Measurements from ENCODE around the gene SLC41A2. TPM values are rescaled to one million over a fixed set of nuclear protein-coding genes. Genes with fewer than 3 reads are reported as not detected.
"Not testable (repeated sequence)": the region's sequence is repeated elsewhere in the genome, so short reads cannot be mapped to it uniquely, and the experiment has no call there.

Gene SLC41A2, protein sequence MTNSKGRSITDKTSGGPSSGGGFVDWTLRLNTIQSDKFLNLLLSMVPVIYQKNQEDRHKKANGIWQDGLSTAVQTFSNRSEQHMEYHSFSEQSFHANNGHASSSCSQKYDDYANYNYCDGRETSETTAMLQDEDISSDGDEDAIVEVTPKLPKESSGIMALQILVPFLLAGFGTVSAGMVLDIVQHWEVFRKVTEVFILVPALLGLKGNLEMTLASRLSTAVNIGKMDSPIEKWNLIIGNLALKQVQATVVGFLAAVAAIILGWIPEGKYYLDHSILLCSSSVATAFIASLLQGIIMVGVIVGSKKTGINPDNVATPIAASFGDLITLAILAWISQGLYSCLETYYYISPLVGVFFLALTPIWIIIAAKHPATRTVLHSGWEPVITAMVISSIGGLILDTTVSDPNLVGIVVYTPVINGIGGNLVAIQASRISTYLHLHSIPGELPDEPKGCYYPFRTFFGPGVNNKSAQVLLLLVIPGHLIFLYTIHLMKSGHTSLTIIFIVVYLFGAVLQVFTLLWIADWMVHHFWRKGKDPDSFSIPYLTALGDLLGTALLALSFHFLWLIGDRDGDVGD
- 5.7 and 6.2 TPM in 2 replicates for total RNA-seq

DNA sequence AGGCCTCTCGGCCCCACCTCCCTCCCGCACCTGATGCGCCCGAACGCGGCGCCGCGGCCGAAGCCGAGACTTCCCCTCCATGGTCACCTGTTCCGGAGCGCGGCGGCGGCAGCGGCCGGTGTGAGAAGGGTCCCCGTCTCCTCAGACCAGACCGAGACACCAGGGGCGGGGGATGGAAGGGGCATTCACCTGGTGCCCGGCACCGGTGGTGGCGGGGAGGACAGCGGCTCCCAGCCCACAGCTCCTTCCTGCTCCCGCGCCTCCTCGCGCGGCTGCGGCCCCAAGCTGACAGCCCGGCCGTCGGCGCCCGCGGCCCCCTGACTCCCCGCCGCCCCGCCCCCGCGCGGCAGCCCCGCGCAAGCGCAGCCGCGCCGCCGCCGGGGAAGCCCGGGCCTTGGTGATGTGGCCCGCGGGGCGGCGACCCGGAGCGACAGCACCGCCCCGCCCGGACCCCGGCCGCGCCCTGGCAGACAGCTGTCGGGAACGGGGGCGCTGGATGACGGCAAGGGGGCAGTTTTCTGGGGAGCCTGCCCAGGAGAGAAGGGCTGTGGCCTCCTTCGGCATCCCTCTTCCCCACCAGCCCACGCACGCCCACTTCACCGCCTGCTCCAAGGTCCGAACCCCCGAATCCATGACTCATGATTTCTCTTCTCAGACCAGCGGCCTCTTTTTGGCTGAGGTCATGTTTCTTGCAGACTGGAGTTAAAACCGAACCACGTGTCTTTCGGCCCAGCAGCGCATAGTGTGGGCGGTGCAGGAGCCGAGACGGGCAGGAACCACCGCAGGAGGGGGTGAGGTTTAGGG is at the start of gene SLC41A2:
Gene SLC41A2, minus strand, starts transcription at position 290 of the 804 bp plus-strand sequence. CDS start 29,763 bp downstream, outside the sequence.
- DNase-seq (ENCODE audit: low read depth in 2 of 2) = peak; percentile 3 to 75

DNA sequence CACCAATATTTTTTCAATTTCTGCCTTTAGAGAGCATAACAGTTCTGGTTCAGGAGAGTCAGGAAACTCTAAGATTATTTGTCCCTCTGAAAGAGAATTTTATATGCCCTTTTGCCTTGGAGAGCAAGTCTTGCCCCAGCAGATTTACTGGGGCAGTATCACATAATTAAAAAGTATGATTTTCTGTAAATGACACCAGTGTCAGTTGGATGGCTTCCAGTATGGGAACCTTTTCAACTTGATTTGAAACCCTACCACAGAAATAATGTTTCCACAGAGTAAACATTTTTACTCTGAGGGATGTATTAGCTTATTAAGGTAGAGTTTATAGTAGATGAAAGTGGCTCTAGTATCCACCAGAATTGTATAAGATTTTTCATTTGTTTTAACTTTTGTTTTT is 43.4 kb upstream of the SLC41A2 start:
- no peak for DNase-seq (ENCODE audit: low read depth in 2 of 2)

DNA sequence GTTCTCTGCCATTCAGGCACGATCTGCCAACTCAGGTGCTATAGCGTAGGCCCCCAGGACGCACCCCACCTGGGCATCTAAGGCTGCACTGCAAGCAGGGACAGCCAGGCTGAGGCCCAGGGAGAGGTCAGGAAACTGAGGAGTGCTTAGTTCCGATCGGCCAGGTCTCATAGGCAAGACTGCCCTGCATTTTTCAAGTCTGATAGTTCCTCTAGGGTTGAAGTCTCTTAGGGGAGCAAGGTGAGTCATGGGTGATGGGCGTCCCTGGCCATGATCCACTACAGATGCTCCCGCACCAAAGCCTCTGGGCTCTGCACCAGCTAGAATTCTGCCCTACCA is 41.2 kb upstream of the SLC41A2 start:
- no peak for DNase-seq (ENCODE audit: low read depth in 2 of 2)

DNA sequence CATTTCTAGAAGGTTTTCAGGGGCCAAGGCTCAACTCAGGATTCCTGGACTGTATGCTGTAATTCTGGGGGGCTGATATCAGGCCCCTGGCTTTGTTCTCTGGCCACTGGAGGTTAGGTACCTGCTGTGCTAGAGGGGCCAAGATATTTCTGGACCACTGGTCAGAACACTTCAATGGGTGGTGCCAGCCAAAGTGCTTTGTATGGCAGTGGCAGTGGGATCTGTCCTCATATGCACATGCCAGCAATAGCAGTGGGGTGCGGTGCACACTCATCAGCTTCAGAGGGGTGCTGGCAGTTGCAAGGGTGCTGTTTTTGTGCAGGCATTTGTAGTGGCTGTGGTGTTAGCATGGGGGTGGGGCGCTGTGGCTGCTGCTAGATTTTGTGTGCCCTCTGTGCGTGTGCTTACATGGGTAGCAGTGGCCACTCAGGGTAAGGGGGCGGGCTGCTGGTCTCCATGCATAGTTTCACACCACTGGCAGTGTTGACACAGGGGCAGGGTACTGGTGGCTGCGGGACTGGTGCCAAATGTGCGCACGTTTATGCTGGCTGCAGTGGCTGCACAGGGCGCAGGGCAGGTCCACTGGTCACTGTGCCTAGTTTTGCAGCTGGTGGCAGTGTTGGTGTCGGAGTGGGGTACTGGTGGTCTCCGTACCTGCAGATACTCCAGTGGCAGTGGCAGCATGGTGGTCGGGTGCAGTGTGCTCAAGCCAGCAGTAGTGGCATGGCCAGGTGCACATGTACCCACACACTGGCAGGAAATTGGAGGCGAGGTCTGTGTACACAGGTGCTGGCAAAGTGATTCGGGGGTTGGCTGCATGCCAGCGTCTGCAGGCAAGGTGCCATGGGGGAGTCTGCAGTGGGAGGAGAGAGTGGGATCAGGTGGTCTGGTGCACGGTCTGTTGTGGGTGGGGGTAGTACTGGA is 40.6 kb upstream of the SLC41A2 start:
- DNase-seq (ENCODE audit: low read depth in 2 of 2) = no peak

DNA sequence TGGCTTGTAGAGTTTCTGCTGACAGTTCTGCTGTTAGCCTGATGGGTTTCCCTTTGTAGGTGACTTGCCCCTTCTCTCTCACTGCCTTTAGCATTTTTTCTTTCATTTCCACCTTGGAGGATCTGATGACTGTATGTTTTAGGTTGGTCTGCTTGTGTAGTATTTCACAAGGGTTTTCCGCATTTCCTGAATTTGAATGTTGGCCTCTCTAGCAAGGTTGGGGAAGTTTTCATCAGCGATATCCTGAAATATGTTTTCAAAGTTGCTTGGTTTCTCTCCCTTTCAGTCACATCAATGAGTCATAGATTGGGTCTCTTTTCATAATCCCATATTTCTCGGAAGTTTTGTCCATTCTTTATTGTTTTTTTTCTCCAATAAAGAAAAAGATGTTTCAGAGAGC is 39.5 kb upstream of the SLC41A2 start:
- no peak for DNase-seq (ENCODE audit: low read depth in 2 of 2)

DNA sequence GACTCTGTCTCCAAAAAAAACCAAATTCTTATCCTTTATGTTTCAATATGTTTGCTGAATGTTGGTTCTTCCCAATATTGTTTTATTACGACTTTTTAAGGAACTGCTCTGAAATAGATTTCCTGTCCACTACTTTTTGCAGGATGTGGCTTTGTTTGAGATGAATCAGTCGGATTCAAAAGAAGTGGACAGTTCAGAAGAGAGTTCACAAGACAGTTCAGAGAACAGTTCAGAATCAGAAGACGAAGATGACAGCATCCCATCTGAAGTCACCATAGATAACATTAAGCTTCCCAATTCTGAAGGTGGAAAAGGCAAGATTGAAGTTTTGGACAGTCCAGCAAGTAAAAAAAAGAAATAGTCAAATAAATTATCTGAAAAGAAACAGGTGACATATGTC is 36.2 kb upstream of the SLC41A2 start:
- peak in 1 of 2 donors; percentile 14 for DNase-seq (ENCODE audit: low read depth in 2 of 2)

DNA sequence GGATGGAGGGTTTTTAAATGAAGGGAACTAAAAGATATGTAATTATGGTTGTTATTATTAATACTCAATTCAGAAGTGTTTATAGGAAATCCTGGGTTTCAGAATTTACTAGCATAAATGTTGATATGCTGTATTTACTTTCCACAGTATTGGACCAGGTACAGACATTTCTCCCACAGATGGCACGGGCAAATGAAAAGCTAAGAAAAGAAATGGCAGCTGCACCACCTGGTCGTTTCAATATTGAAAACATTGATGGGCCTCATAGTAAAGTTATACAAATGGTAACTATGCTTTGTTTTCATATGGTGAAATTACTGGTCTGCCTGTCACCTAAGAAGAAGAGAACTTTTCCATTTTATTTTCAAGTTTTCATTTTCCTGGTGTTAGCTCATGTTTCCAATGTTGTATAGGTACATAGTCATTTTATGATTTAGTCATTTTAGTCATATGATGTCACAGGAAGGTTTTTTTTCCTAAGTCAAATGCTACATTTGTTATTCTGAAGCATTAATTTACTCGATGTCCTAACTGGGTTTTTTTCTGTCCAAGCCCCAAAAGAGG is 33.6 kb upstream of the SLC41A2 start:
- no peak for DNase-seq (ENCODE audit: low read depth in 2 of 2)

DNA sequence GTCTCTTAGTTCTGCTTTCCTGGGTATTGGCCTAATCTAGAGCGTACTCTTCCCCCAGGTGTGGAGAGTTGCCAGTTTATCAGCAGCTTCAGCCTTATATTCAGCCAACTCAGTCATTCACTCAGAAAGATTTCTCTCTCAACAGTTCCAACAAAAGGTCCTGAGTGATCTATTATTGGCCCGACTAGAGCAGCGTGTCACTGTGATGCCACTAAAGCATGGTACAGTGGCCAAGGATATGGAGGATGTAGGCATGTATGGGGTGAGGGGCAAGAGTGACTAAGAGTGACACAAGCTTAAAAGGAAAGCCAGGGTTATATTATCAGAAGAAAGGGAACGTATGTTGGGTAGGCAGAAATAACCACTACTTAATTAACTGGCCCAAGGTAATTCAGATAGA is 32.9 kb upstream of the SLC41A2 start:
- no peak for DNase-seq (ENCODE audit: low read depth in 2 of 2)

DNA sequence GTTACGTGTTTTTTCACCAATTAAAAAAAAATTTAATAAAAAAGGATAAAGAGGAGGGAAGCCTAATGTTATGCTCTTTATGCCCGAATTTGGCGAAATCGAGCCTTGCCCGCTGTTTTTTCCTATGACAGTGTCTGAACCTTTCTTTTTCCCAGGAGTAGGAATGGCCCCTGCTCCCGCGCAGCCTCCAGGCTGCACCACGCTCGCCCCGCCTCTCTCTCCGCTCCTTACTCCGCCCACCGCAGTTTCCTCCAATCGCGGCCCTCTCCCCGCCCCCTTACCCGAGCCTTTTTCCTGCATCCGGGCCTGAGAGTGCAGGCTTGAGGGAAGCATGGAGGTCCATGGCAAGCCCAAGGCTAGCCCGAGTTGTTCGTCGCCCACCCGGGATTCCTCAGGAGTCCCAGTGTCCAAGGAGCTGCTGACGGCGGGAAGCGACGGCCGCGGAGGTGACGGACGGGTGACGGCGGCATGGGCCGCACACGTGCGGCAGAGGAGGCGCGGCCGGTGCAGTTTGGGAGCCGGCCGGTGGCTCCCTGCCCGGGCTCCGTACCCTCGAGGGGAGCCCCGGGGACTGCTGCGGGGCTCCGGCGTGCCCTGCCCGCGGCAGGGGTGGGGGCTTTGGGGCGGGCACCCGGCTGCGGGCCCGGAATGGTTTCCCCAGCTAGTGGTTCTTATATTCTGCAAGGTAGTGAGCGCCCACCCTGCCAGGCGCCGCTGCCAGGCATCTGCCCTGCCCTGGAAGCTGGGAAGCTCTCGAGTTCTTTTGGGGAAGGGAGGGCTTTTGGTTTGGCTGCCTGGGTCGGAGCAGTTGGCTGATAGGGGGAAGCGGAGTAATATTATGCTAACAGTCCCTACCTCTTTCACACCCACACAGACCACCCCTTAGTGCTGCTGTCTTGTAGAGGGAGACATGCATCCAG is 28.2 kb upstream of the SLC41A2 start, which contains the start of gene NOPCHAP1:
Gene NOPCHAP1, plus strand, starts transcription at position 295 of the 920 bp plus-strand sequence. Its CDS starts 37 bp downstream, at position 332.
- peak; percentile 28 to 84 for DNase-seq (ENCODE audit: low read depth in 2 of 2)

DNA sequence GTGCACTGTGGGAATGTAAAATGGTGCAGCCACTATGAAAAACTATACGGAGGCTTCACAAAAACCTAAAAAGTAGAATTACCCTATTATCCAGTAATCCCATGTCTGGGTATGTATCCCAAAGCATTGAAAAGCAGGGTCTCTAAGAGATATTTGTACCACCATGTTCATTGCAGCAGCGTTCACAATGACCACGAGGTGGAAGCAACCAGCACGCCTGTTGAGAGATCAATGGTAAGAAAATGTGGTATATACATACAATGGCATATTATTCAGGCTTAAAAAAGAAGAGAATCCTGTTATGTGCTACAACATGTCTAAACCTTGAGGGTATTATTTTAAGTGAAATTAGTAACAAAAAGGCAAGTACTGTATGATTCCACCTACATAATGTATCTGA is 27.1 kb upstream of the SLC41A2 start:
- DNase-seq (ENCODE audit: low read depth in 2 of 2) = no peak

DNA sequence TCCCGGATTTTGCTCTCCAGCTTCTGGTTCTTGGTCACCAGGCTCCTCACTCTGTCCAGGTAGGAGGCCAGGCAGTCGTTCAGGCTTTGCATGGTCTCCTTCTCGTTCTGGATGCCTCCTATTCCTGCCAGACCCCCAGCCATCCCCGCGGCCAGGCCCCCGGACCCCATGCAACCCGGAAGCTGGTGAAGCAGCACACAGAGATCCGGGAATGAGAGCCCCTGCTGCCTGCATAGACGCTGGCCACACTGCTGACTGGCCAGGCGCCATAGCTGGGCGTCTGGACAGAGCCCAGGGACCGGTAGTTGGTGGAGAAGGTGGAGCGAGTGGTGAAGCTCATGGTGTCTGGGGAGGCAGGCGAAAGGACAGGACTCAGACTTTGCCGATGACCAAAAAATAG is 19.6 kb upstream of the SLC41A2 start:
- DNase-seq (ENCODE audit: low read depth in 2 of 2) = not testable (repeated sequence)

DNA sequence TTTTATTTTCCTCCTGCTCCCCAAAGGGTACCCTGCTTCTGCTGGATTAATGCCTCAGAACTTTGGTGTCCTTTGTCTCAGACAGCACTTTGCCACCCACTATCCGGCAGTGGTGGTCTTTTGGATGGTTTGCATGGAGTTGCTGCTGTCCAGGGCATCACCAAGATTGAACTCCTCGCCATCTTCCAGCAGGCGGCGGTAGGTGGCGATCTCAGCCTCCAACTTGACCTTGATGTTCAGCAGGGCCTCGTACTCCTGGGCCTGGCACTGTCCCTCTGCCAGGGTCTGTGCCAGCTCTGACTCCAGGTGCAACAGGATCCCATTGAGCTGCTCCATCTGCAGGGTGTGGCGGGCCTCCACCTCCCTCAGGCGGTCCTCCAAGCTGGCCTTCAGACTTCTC is 18.6 kb upstream of the SLC41A2 start:
- DNase-seq (ENCODE audit: low read depth in 2 of 2) = no peak

DNA sequence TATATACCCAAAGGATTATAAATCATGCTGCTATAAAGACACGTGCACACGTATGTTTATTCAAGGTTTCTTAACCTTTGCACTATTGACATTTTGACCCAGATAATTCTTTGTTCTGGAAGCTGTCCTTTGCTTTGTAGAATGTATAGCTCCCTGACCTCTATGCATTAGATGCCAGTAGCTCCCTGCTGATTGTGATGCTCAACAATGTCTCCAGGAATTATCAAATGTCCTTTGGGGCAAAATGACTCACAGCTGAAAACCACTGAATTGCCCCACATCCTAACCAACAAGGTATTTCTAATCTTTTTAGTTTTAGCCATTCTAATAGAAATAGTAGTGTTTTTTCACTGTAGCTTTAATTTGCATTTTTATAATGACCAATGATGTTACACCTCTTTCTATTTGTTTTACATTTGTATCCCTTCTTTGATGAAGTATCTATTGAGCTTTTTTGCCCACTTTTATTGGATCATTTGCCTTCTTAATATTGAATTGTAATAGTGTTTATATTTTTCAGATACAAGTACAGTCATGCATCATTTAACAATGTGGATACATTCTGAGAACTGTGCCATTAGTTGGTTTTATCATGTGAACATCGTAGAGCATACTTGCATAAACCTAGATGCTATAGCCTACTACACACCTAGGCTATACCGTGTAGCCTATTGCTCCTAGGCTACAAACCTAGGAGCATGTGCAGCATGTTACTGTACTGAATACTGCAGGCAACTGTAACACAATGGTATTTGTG is 17.7 kb upstream of the SLC41A2 start:
- no peak for DNase-seq (ENCODE audit: low read depth in 2 of 2)

DNA sequence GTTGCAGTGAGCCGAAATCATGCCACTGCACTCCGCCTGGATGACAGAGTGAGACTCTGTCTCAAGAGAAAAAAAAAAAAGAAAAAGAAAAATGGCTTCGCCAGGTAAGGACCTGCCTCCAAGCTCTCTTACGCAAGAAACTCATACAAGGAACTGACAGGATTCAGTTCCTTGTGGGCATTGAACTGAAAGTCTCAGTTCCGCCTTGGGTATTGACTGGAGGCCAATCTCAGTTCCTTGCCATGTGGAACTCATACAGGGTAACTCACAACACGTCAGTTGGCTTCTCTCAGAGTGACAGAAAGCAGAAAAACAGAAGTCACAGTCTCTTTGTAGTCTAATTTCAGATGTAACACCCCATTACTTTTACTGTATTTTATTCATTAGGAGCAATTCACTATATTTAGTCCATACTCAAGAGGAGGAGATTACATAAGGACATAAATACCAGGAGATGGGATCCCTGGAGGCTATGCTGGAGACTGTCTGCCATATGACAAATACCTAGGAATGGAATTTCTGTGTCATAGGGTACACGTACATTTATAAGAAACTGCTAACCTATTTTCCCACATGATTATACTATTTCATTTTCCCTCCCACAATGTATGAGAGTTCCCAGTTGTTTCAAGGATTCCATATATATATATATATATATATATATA is 16.7 kb upstream of the SLC41A2 start:
- DNase-seq (ENCODE audit: low read depth in 2 of 2) = no peak

DNA sequence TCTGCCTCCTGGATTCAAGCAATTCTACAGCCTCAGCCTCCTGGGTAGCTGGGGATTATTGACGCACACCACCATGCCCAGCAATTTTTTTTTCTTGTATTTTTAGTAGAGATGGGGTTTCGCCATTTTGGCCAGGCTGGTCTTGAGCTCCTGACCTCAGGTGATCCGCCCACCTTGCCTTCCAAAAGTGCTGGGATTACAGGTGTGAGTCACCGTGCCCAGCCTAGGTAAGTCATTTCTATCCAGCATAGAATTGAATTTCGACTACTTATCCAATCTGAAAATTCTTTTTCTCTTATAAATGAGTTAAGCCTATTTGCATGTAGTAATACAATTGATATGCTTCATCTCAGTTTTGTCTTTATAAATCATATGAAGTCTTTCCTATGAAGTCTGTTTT is 15.2 kb upstream of the SLC41A2 start:
- DNase-seq (ENCODE audit: low read depth in 2 of 2) = no peak

DNA sequence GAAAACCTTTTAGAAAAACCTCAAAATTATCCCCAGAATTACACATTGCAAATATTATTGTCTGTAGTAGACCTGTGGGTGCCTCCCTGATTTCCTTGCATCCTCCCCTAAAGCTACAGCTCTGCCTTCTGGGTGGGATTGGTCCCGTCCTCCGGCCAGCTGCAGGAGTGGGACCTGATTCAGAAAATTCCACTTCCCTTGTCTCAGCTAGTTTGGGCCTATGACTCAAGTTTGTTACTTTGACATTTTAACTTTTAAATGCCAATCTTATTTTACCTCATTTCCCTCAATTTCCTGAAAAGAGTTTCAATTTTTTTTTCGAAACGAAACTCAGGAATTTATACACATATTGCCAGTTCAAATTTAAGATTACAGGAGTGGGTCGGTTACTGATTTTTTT is 13.2 kb upstream of the SLC41A2 start:
- no peak for DNase-seq (ENCODE audit: low read depth in 2 of 2)

DNA sequence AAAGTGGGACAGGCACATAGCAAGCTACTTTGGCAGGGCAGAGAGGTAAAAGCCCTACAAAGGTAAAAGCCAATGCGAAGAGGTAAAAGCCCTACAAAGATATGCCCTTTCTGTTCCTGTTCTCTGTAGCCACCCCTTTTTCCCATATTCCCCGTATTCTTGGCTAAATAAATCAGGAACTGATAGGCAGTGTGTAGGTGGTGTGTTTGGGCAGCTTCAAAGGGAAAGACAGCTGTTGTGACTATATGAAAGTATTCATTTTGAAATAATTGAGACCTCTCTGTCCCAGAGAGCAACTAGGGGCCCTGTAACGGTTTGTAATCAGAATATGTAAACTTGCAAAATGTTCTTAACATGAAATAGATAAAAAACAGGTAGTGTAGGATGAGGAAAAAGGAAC is 11.3 kb upstream of the SLC41A2 start:
- no peak for DNase-seq (ENCODE audit: low read depth in 2 of 2)

DNA sequence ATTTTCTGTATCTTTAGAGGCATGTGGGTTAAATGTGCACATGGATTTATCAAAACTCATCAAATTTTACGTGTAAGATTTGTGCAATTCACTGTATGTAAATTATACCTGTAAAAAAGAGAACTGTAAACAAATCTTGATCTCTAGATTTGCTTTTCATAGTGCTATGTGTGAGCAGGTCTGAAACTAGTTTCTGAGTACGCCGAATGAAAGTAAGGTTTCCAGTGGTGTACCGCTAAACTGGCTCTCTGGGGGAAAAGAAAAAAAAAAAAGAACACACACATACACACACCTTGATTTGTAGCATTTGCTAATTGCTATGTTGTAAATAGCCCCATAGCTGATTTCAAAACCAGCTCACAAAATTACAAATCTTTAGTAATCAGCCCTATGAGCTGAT is 8.6 kb upstream of the SLC41A2 start:
- DNase-seq (ENCODE audit: low read depth in 2 of 2) = no peak

DNA sequence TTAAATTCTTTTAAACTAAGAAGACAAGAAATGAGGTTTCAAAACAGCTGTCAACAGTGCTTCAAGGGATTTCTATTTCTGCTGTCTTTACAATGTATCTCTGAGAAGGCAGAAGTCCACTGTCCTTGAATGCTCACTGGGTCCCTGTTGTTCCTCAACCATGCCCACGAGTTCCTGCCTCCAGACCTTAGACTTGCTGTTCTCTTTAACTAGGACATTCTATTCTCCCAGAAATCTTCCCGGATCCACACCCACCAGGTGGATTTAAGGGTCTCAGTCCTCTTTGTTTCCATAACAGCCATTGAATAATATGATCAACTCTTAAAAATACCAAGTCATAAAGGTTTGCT is 6.7 kb upstream of the SLC41A2 start:
- no peak for DNase-seq (ENCODE audit: low read depth in 2 of 2)

Measured in dermis microvascular lymphatic vessel endothelial cell (primary cell).